22Rv1 (cell line): Measurements from ENCODE around the gene NAPA.

ENCODE experiments used
- H3K27ac ChIP-seq: fragments of 450-650 bp; 2 replicates; pipeline ENCODE4 v1.5.1; 2017
- CTCF ChIP-seq: fragments of 450-650 bp; IDR thresholded peaks from 2 replicates; pipeline ENCODE4 v1.5.1; 2017; ENCODE audit warnings: mild to moderate bottlenecking
- ZFX ChIP-seq: fragments of 450-650 bp; IDR thresholded peaks from 2 replicates; pipeline ENCODE4 v1.6.1; 2017; ENCODE audit warnings: antibody characterized with exemption, borderline replicate concordance

The NAPA gene

DNA sequence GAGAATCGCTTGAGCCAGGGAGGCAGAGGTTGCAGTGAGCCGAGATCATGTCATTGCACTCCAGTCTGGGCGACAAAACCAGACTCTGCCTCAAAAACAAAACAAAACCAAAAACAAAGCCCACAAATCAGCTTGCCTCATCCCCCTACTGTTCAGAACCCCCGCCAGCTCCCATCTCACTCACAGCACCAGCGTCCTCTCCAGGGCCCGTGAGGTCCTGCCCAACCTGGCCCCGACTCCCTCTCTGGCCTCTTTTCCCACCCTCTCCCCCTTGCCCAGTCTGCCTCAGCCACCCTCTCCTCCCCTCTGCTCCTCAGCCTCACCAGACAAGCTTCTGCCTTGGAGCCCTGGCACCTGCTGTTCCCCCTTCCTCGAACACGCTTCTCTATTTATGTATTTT, 46.9 kb downstream of the NAPA start:
- TF ChIP-seq ZFX (no peak), CTCF (no peak)

GRCh38 chr19:47465957-47466356, 48.9 kb downstream of the NAPA start:
- H3K27ac ChIP-seq: no peak overlapping the region
- TF ChIP-seq ZFX (no peak), CTCF (no peak)

More for the DNA sequence above, 46.9 kb downstream of the NAPA start:
- no peak overlapping the region for H3K27ac ChIP-seq

- TF ChIP-seq ZFX: no peak
These were observed 50.0 kb downstream of the NAPA start for GRCh38 chr19:47464675-47465419.

GRCh38 chr19:47461876-47462275, 53.0 kb downstream of the NAPA start:
- no peak overlapping the region for H3K27ac ChIP-seq
- TF ChIP-seq CTCF (no peak), ZFX (no peak)

More at GRCh38 chr19:47464675-47465419, 50.0 kb downstream of the NAPA start:
- H3K27ac ChIP-seq: no peak overlapping the region

DNA sequence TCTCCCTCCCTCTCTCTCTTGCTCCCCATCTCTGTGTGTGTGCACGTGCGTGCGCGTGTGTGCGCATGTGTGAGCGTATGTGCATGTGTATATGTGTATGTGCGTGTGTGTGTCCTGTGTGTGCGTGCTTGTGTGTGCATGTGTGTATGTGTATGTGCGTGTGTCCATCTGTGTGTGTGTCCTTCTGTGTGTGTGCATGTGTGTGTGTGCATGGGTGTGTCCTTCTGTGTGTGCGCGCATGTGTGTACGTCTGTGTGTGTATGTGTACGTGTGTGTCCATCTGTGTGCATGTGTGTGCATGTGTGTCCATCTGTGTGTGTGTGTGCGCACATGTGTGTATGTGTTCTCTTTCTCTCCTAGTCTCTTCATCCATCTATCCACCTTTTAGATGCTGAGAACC, 55.4 kb downstream of the NAPA start:
- no peak overlapping the region for H3K27ac ChIP-seq
- TF ChIP-seq ZFX (no peak), CTCF (no peak)

DNA sequence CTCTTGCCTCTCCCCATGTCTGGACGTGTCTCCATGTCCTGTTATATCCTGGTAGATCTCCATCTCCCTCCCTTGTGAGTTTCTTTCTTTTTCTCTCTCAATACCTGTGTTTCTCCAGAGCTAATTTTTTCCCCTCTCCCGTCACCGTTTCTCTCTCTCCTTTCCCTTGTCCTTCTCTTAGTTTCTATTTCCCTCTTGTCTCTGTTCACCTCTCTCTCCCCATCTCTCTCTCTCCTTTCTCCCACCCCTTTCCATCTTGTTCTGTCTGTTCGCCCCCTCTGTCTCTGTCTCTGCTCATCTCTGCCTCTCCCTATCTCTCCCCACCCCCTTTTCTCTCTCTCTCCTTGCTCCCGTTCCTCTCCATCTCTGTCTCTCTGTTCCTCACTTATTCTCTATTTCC, 56.2 kb downstream of the NAPA start:
- TF ChIP-seq ZFX (no peak), CTCF (no peak)
- H3K27ac ChIP-seq: no peak overlapping the region

GRCh38 chr19:47456721-47457474, 58.0 kb downstream of the NAPA start:
- TF ChIP-seq ZFX (no peak), CTCF (no peak)
- H3K27ac ChIP-seq: no peak overlapping the region
